Osteocyte (in vitro differentiated cells): ENCODE results near the gene EPM2A. TPM values are rescaled to one million over a fixed set of nuclear protein-coding genes. Genes with fewer than 3 reads are reported as not detected.

Source experiments
- DNase-seq: peaks from one replicate; pipeline ENCODE4 v3.0.0; 2021; ENCODE audit warnings: mixed read lengths; ENCODE audit not compliant: unreplicated experiment; ENCODE audit errors: extremely low spot score
- H3K27ac Mint-ChIP-seq: one replicate; pipeline ENCODE4 v1.8.0; 2021; ENCODE audit warnings: mild to moderate bottlenecking, mixed read lengths; ENCODE audit not compliant: unreplicated experiment
- H3K27me3 Mint-ChIP-seq: one replicate; pipeline ENCODE4 v1.8.0; 2021; ENCODE audit warnings: mixed read lengths; ENCODE audit not compliant: unreplicated experiment
- H3K36me3 Mint-ChIP-seq: one replicate; pipeline ENCODE4 v1.8.0; 2021; ENCODE audit warnings: mixed read lengths; ENCODE audit not compliant: unreplicated experiment
- H3K4me1 Mint-ChIP-seq: one replicate; pipeline ENCODE4 v1.8.0; 2021; ENCODE audit warnings: mixed read lengths; ENCODE audit not compliant: unreplicated experiment
- H3K4me3 Mint-ChIP-seq: one replicate; pipeline ENCODE4 v1.8.0; 2021; ENCODE audit warnings: mild to moderate bottlenecking, moderate library complexity, mixed read lengths; ENCODE audit not compliant: unreplicated experiment
- H3K9me3 Mint-ChIP-seq: one replicate; pipeline ENCODE4 v1.8.0; 2021; ENCODE audit warnings: mixed read lengths; ENCODE audit not compliant: unreplicated experiment
- total RNA-seq: library from RNA; stranded (reverse); gene quantifications from 2 replicates; pipeline ENCODE4 v1.2.1, GENCODE V29; 2021
- TF ChIP-seq, protein P1 (sequence below): fragments of 200-600 bp; sonication (generic); IDR thresholded peaks from 2 replicates; pipeline ENCODE4 v1.5.0; 2021; ENCODE audit warnings: antibody characterized with exemption, mild to moderate bottlenecking, moderate library complexity

The EPM2A gene
- total RNA-seq, 1 donor from 2014 or later = 13.6 TPM

- no peak for DNase-seq
- no peak overlapping the region for H3K4me3 Mint-ChIP-seq
- TF ChIP-seq, protein P1, sequence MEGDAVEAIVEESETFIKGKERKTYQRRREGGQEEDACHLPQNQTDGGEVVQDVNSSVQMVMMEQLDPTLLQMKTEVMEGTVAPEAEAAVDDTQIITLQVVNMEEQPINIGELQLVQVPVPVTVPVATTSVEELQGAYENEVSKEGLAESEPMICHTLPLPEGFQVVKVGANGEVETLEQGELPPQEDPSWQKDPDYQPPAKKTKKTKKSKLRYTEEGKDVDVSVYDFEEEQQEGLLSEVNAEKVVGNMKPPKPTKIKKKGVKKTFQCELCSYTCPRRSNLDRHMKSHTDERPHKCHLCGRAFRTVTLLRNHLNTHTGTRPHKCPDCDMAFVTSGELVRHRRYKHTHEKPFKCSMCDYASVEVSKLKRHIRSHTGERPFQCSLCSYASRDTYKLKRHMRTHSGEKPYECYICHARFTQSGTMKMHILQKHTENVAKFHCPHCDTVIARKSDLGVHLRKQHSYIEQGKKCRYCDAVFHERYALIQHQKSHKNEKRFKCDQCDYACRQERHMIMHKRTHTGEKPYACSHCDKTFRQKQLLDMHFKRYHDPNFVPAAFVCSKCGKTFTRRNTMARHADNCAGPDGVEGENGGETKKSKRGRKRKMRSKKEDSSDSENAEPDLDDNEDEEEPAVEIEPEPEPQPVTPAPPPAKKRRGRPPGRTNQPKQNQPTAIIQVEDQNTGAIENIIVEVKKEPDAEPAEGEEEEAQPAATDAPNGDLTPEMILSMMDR = no peak
- H3K27ac Mint-ChIP-seq = no peak overlapping the region
- H3K27me3 Mint-ChIP-seq = no peaks in the 10 kb centered on the region
- peaks cover 22% of the 10 kb centered on the region for H3K4me1 Mint-ChIP-seq
- peaks cover 10% of the 10 kb centered on the region for H3K9me3 Mint-ChIP-seq
- H3K36me3 Mint-ChIP-seq = peaks cover 3% of the 10 kb centered on the region
These were observed 3.9 kb downstream of the EPM2A start for GRCh38 chr6:145731447-145731846.

GRCh38 chr6:145729887-145730286, 5.4 kb downstream of the EPM2A start:
- Mint-ChIP-seq H3K36me3 (peaks cover 3% of the 10 kb centered on the region), H3K4me1 (peaks cover 17% of the 10 kb centered on the region), H3K9me3 (peaks cover 10% of the 10 kb centered on the region), H3K4me3 (no peak overlapping the region), H3K27ac (no peak overlapping the region), H3K27me3 (no peaks in the 10 kb centered on the region)
- DNase-seq = no peak
- TF ChIP-seq, protein P1 = no peak

- no peak overlapping the region for H3K27ac Mint-ChIP-seq
- H3K9me3 Mint-ChIP-seq = peaks cover 18% of the 10 kb centered on the region
- TF ChIP-seq, protein P1 = no peak
- no peak overlapping the region for H3K4me3 Mint-ChIP-seq
- peaks cover 14% of the 10 kb centered on the region for H3K4me1 Mint-ChIP-seq
- H3K27me3 Mint-ChIP-seq = no peaks in the 10 kb centered on the region
- H3K36me3 Mint-ChIP-seq = peaks cover 5% of the 10 kb centered on the region
- DNase-seq = no peak
These were observed 6.6 kb downstream of the EPM2A start for GRCh38 chr6:145728444-145729385.

DNA sequence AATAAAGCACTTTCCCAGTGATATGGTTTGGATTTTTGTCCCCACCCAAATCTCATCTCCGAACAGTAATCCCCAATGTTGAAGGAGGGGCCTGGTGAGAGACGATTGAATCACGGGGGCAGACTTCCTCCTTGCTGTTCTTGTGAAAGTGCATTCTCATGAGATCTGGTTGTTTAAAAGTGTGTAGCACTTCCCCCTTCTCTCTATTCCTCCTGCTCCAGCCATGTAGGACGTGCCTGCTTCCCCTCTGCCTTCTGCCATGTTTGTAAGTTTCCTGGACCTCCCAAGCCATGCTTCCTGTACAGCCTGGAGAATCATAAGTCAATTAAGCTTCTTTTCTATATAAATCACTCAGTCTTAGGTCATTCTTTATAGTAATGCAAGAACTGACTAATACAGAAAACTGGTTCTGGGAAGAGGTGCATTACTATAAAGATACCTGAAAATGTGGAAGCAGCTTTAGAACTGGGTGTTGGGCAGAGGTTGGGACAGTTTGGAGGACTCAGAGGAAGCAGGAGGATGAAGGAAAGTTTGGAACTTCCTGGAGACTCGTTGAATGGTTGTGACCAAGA, 7.4 kb downstream of the EPM2A start:
- Mint-ChIP-seq H3K4me1 (peaks cover 16% of the 10 kb centered on the region), H3K27me3 (no peaks in the 10 kb centered on the region), H3K27ac (no peak overlapping the region), H3K9me3 (peaks cover 18% of the 10 kb centered on the region), H3K36me3 (peaks cover 5% of the 10 kb centered on the region), H3K4me3 (no peak overlapping the region)
- no peak for DNase-seq
- TF ChIP-seq, protein P1 = no peak

DNA sequence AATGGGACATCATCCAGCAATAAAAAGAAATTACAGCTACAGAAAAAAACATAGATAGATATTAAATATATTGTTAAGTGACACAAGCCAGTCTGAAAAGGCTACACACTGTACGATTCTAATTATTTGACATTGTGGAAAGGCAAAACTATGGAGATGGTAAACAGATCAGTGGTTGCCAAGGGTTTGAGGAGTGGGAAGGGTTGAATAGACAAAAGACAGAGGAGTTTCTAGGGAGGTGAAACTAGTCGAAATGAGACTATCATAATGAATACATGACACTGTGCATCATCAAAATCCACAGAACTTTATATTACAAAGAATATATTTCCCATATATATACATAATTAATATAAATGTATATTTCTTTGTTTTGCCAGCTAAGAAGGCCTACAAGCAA, 9.8 kb downstream of the EPM2A start:
- H3K4me1 Mint-ChIP-seq = peaks cover 9% of the 10 kb centered on the region
- no peaks in the 10 kb centered on the region for H3K27me3 Mint-ChIP-seq
- TF ChIP-seq, protein P1 = no peak
- H3K27ac Mint-ChIP-seq = no peak overlapping the region
- H3K9me3 Mint-ChIP-seq = peaks cover 22% of the 10 kb centered on the region
- no peak overlapping the region for H3K4me3 Mint-ChIP-seq
- no peak for DNase-seq
- H3K36me3 Mint-ChIP-seq = peaks cover 8% of the 10 kb centered on the region
